ENCODE data around the gene TAF1B. TPM values are rescaled to one million over a fixed set of nuclear protein-coding genes. Genes with fewer than 3 reads are reported as not detected.

TAF1B gene
- total and polyA plus RNA-seq, 2 donors from 2014 or later = 8.8 to 27.7 TPM

DNA sequence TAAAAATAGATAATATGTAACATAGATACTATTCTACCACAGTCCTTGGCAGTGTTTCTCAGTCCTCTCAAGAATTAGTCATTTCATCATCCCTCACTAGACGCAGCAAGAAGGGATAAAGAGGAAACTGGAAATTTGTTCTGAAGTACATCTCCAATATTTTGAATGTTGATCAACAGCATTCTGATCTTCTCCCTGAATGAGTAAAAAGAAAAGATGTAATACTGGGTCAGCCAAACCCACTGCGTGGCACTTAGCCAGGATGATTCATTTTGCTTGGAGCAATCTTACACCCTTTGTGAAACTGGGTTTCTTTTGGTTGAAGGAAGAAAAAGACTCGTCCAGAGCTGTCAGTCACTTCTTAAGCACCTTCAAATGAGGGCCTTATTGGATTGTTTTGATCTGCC is 54.1 kb downstream of the TAF1B start:
- Histone ChIP-seq H3K4me3 (ENCODE audit: low read length in 3 of 3) (no peak overlapping the region), H3K9ac (ENCODE audit: low read length in 3 of 3) (no peak overlapping the region), H3K36me3 (ENCODE audit: control insufficient read depth in 2 of 3, insufficient read depth in 3 of 3, low read length in 3 of 3) (peaks cover 0 to 4% (median 0%) of the 10 kb centered on the region in 3 donors), H3K9me3 (ENCODE audit: control insufficient read depth in 2 of 3, insufficient read depth in 1 of 3, low read length in 3 of 3) (no peaks in the 10 kb centered on the region), H3K27me3 (ENCODE audit: control insufficient read depth, insufficient read depth, low read length) (no peaks in the 10 kb centered on the region), H3K4me1 (ENCODE audit: control insufficient read depth in 2 of 3, insufficient read depth in 2 of 3, low read depth in 1 of 3, low read length in 3 of 3) (peaks cover 0 to 7% (median 0%) of the 10 kb centered on the region in 3 donors), H3K27ac (ENCODE audit: low read depth in 2 of 2, low read length in 2 of 2) (no peak overlapping the region)
- TF ChIP-seq, protein P1, sequence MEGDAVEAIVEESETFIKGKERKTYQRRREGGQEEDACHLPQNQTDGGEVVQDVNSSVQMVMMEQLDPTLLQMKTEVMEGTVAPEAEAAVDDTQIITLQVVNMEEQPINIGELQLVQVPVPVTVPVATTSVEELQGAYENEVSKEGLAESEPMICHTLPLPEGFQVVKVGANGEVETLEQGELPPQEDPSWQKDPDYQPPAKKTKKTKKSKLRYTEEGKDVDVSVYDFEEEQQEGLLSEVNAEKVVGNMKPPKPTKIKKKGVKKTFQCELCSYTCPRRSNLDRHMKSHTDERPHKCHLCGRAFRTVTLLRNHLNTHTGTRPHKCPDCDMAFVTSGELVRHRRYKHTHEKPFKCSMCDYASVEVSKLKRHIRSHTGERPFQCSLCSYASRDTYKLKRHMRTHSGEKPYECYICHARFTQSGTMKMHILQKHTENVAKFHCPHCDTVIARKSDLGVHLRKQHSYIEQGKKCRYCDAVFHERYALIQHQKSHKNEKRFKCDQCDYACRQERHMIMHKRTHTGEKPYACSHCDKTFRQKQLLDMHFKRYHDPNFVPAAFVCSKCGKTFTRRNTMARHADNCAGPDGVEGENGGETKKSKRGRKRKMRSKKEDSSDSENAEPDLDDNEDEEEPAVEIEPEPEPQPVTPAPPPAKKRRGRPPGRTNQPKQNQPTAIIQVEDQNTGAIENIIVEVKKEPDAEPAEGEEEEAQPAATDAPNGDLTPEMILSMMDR (IDR thresholded peaks at IDR 0.05; ENCODE audit: borderline replicate concordance, extremely low read depth, insufficient read depth) = no peak
- no peak for FAIRE-seq
- intact Hi-C loops (cut with DNase I) = no loop called here
- peak in 1 of 5 donors; percentile 15 for DNase-seq

DNA sequence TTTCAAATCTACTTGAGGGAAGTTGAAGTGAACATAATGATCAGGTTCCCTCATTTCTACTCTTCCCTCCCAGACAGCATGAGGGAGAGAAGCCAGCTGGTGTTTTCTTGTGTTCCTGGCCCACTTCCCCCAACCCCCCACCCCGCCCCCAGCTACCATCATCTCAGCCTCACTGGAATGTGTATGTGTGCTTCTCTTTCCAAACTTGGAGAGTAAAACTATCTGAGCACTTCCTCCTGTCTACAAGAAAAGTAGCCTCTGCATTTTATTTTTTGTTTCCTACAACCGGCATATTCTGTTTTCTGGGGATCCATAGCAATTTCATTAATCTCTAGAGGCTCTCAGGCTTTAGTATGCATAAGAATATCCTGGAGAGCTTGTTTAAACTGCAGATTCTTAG is 54.6 kb downstream of the TAF1B start:
- H3K27ac ChIP-seq (ENCODE audit: low read depth in 2 of 2, low read length in 2 of 2) = no peak overlapping the region
- FAIRE-seq (no peak), DNase-seq (peak in 3 of 5 donors; percentile 19 to 68 (median 39))
- H3K27me3 ChIP-seq (ENCODE audit: control insufficient read depth, insufficient read depth, low read length) = no peaks in the 10 kb centered on the region
- no peak overlapping the region for H3K4me3 ChIP-seq (ENCODE audit: low read length in 3 of 3)
- TF ChIP-seq, protein P1 (IDR thresholded peaks at IDR 0.05; ENCODE audit: borderline replicate concordance, extremely low read depth, insufficient read depth) = no peak
- intact Hi-C loops (cut with DNase I) = no loop called here
- H3K36me3 ChIP-seq (ENCODE audit: control insufficient read depth in 2 of 3, insufficient read depth in 3 of 3, low read length in 3 of 3) = no peaks in the 10 kb centered on the region
- H3K4me1 ChIP-seq (ENCODE audit: control insufficient read depth in 2 of 3, insufficient read depth in 2 of 3, low read depth in 1 of 3, low read length in 3 of 3) = peaks cover 0 to 7% (median 0%) of the 10 kb centered on the region in 3 donors
- H3K9ac ChIP-seq (ENCODE audit: low read length in 3 of 3) = no peak overlapping the region
- H3K9me3 ChIP-seq (ENCODE audit: control insufficient read depth in 2 of 3, insufficient read depth in 1 of 3, low read length in 3 of 3) = no peaks in the 10 kb centered on the region

DNA sequence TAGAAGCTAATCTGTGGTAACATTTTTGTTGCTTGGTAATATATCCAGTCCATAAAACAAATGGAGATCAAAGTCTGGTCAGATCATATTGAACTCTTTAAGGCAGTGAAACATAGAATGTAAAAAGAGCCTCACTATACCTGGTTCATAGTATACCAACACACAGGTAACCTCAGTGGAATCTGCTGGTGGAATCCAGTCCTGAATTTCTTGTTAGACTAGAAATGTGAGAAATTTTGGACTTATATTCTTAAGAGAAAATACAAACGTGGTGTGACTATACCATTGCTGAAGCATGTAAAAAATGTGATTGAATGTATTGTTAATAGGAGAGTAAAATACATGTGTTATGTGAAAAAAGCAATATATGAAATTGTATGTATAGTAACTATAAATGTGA is 62.1 kb downstream of the TAF1B start:
- Histone ChIP-seq H3K36me3 (ENCODE audit: control insufficient read depth in 2 of 3, insufficient read depth in 3 of 3, low read length in 3 of 3) (no peaks in the 10 kb centered on the region), H3K4me3 (ENCODE audit: low read length in 3 of 3) (no peak overlapping the region), H3K9ac (ENCODE audit: low read length in 3 of 3) (no peak overlapping the region), H3K9me3 (ENCODE audit: control insufficient read depth in 2 of 3, insufficient read depth in 1 of 3, low read length in 3 of 3) (no peaks in the 10 kb centered on the region), H3K27ac (ENCODE audit: low read depth in 2 of 2, low read length in 2 of 2) (no peak overlapping the region), H3K27me3 (ENCODE audit: control insufficient read depth, insufficient read depth, low read length) (no peaks in the 10 kb centered on the region), H3K4me1 (ENCODE audit: control insufficient read depth in 2 of 3, insufficient read depth in 2 of 3, low read depth in 1 of 3, low read length in 3 of 3) (no peaks in the 10 kb centered on the region)
- FAIRE-seq (peak; percentile 50), DNase-seq (peak in 2 of 5 donors; percentile 13 to 16)
- TF ChIP-seq, protein P1 (IDR thresholded peaks at IDR 0.05; ENCODE audit: borderline replicate concordance, extremely low read depth, insufficient read depth) = no peak
- intact Hi-C loops (cut with DNase I) = no loop called here

DNA sequence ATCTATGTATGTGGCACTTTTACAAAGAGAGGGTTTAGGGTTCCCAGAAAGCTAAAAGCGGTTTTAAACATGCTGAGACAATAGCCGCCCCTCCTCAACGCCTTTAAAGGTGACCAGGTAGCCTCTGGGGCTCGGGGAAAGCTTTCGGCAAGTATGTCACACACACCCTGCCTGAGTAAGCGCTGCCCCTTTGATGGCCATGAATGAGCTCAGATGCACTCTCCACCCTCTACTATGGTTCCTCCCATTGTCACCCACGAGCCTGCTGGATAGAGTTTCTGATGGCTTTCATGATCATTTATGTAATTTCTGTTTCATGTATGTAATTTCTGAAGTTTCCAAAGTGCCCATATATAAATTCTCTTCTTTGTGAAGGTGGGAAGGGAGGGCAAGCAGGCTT is 64.1 kb downstream of the TAF1B start:
- TF ChIP-seq, protein P1 (IDR thresholded peaks at IDR 0.05; ENCODE audit: borderline replicate concordance, extremely low read depth, insufficient read depth) = no peak
- H3K9ac ChIP-seq (ENCODE audit: low read length in 3 of 3) = no peak overlapping the region
- intact Hi-C loops (cut with DNase I) = no loop called here
- H3K27ac ChIP-seq (ENCODE audit: low read depth in 2 of 2, low read length in 2 of 2) = no peak overlapping the region
- peaks cover 0 to 2% (median 1%) of the 10 kb centered on the region in 3 donors for H3K36me3 ChIP-seq (ENCODE audit: control insufficient read depth in 2 of 3, insufficient read depth in 3 of 3, low read length in 3 of 3)
- H3K27me3 ChIP-seq (ENCODE audit: control insufficient read depth, insufficient read depth, low read length) = no peaks in the 10 kb centered on the region
- H3K4me3 ChIP-seq (ENCODE audit: low read length in 3 of 3) = no peak overlapping the region
- FAIRE-seq (no peak), DNase-seq (no peak)
- H3K4me1 ChIP-seq (ENCODE audit: control insufficient read depth in 2 of 3, insufficient read depth in 2 of 3, low read depth in 1 of 3, low read length in 3 of 3) = no peaks in the 10 kb centered on the region
- no peaks in the 10 kb centered on the region for H3K9me3 ChIP-seq (ENCODE audit: control insufficient read depth in 2 of 3, insufficient read depth in 1 of 3, low read length in 3 of 3)

All from kidney (tissue), 14 donors.